NCI-H128 (cell line): ENCODE results near the gene RELB.

Experiments used
- DNase-seq: peaks from one replicate; lab custom pipeline; 2025; ENCODE audit not compliant: unreplicated experiment; lab: John Stamatoyannopoulos, UW

Gene RELB

DNA sequence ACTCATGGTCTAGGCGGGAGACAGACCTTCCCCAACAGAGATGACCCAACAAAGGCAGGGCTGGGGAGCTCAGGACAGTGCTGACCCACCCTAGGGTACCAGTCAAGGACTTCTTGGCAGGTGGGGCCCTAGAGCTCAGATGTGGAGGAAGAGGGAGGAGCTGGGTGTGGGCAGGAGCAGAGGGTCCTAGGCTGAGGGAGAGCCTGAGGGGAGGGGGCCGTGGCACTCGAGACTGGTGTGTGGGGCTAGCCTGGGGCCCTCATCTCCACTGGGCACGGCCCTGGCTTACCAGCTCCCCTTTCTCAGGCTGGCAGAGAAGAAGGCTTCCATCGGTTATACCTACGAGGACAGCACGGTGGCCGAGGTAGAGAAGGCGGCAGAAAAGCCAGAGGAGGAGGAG, 56.2 kb downstream of the RELB start:
- DNase-seq, result no peak

DNA sequence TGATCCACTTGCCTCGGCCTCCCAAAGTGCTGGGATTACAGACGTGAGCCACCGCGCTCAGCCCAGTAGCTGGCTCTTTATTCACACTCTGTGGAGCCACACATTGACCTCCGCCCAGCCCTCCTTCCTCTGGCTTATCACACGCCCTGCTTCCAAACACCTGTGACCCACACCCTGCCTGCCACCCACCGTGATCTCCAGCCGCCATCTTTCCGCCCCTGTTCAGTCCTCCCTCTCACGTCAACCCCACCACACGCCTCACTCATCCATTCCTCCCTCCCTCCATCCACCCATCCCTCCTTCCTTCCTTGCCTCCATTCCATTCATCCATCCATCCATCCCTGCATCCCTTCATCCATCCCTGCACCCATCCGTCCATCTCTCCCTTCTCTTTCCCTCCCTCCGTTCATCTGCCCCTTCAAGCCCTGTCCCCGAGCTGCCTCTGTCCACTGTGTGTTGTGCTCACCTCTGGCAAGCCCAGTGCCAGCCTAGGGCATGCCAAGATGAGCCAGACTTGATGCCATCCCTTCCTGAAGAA, 57.4 kb downstream of the RELB start:
- no peak for DNase-seq

DNA sequence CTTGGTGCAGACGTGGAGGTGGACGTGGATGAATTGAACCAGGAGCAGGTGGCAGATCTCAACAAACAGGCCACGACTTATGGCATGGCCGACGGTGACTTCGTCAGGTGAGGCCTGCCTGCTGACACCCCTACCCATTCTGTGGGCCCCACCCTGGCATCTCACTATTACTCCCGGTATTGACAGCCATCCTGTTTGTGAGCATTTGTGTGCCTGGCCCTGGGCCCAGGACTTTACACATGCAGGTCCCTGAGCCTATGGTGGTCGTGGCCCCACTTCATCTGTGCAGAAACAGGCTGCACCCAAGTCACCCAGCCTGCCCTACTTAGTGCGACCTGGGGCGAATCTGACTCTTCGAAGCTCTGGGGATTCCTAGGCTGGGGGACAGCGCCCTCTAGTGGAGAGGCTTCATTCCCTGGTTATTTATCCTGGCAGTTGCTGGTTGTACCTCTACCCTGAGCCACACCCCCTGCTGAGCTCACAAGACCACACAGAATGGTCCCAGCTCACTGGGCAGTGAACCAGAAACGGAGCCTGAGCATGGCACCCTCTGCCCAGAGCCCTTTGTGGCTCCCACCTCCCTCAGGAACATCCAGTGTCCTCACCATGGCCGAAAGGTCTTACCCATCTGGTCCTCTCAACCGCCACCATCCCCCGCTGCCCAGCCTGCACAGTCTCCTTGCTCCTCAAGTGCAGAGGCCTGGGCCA, 58.1 kb downstream of the RELB start:
- peak; percentile 19 for DNase-seq

DNA sequence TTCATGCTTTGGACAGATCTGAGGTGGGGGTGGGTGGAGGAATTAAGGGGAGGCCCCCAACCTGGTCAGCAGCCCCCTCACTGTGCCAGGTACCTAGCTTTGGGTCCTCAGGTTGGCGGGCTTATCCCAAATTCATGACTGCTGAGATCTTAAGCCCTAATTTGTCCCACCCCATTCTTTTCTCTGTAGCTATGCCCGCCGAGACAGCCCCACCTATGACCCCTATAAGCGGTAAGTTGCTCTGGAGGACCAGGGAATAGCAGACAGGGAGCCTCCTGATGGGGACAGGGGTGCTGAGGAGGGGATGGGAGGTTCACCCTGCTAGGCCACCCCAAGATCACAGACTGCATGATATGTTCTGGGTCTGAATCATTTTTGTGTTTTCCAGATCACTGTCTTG, 60.7 kb downstream of the RELB start:
- no peak for DNase-seq

DNA sequence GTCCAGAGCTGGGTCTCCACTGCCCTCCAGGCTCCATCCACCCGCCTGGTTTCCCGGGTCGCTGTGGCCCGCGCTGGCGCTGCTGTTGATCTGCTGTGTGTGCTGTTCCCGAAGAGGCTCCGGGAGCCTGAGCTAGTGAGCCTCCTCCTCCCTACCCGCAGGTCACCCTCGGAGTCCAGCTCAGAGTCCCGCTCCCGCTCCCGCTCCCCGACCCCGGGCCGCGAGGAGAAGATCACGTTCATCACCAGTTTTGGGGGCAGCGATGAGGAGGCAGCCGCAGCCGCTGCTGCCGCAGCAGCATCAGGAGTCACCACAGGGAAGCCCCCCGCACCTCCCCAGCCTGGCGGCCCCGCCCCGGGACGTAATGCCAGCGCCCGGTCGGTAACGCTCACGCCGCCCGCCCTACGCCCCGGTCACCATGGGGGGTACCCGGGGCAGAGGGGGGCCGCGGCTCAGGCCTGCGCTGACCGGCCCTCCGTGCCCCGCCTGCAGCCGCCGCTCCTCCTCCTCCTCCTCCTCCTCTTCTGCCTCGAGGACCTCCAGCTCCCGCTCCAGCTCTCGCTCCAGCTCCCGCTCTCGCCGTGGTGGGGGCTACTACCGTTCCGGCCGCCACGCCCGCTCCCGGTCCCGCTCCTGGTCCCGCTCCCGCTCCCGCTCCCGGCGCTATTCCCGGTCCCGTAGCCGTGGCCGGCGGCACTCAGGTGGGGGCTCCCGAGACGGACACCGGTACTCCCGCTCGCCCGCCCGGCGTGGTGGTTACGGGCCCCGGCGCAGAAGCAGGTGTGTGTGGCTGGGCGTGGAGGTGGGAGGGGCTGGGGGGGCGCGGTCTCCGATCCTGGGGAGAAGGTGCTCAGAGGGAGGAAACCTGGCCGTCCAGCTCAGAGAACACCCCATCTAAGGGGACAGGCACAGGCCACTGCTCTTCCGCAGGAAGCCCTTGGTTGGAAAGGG, 62.9 kb downstream of the RELB start:
- DNase-seq, result no peak

DNA sequence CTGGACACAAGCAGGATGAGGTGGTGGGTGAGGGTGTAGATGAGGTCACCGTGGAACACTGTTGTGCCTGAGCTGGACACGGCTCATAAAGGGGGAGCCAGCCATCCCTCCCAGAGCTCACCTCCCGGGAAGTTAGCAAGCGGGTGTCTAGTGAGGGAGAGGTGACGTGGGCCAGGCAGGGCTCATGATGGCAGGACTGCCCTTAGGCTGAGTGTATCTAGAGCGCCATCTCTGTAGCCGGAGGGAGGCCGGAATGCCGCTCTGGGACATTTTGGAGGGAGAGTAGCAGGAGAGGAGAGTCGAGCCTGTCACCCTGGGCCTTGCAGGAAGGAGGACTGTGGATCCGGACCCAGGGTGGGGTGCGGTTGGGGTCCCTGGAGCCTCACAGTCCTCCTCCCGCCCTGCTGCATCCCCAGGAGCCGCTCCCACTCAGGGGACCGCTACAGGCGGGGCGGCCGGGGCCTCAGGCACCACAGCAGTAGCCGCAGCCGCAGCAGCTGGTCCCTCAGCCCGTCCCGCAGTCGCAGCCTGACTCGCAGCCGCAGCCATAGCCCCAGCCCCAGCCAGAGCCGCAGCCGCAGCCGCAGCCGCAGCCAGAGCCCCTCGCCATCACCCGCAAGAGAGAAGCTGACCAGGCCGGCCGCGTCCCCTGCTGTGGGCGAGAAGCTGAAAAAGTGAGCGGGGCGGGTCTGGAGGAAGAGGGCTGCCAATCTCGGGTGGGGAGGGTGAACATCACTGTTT, 65.8 kb downstream of the RELB start:
- DNase-seq, result no peak

DNA sequence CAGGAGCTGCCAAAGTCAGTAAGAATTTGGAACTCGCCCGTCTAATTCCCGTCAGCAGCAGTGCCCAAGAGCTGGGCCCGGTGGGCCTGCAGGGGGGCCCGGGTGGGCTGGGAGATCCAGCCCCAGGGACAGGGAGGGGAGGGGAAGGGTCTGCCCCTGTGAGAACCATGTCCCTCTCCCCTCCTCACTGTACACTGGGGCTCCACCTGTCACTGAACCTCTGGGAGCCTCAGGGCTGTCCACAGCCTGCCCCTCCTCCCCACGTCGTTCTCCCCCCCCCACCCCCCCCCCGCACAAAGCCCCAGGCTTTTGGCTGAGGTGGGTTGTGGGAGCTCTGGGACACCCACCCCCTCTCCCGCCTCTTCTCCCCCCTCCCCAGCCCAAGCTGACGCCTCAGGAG, 66.8 kb downstream of the RELB start:
- no peak for DNase-seq

DNA sequence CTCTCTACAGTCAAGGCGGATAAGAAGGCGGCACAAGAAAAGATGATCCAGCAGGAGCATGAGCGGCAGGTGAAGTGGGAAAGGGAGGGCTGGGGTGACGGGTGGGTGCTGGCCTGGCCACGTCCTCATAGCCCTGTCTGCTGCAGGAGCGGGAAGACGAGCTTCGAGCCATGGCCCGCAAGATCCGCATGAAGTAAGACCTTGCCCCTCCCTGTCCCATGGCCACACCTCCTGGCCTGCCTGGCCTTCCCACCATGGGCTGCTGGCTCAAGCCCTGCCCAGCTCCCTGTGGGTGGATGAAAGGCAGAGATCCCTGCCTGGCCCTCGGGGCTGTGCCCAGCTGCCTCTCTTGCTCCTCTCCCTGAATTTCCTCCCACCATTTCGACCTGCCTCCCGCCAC, 67.8 kb downstream of the RELB start:
- DNase-seq, result no peak

DNA sequence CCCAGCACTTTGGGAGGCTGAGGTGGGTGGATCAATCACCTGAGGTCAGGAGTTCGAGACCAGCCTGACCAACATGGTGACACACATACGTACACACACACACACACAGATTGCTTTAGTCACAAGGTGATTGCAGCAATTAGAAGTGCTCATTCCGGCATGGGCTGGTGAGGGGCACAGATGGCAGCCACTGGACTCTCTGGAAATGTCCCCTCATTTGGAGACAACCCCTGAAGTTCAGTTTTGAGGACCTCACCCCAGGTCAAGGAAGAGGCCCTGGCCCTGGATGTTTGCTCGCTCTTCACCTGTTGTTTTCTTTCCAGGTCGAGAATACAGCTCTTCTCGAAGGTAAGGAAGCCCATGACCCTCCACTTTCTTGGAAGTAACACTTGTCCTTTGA, 69.0 kb downstream of the RELB start:
- no peak for DNase-seq

DNA sequence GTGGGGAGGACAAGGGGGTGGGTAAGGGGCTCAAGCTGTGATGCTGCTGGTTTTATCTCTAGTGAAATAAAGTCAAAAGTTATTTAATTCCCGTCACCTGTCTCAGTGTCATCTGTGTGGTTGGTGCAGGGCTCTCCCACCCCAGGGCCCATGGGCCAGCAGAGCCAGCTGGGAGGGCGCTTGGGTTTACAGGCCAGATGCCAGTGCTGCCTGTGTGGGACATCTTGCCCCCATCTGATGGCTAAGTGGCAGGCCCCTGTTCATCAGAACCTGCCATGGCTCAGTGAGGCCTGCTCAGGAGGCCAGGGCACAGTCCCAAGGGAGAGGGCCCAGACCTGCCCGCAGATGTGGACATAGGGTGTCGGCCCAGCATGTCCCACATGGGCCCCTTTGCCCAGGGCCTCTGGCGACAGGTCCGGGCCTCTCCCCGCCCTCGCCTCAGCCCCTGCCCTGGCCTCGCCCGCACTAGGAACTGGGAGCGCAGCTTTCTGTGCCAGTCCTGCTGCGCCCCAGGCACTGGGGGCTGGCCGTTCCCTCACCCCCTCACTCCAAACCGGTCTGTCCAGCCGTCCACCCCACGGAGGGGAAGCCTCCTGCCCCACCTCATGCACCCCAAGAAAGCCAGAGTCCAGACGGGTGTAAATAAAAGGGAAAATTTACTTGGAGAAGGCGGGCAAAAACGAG, 69.7 kb downstream of the RELB start:
- no peak for DNase-seq

DNA sequence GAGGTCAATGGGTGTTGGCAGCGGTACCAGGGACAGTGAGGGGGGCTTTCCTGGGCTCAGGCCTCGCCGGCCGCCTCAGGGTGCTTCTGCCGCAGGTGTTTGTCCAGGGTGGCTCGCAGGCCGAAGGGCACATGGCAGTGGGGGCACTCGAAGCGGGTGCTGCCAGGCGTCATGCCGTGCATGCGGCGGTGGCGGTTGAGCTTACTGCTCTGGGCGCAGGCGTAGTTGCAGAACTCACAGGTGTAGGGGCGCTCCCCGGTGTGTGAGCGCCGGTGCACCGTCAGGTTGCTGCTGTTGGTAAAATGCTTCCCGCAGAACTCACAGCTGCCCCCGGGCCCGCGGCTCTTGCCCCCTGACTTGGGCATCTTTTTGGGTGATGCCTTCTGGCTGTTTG, 70.3 kb downstream of the RELB start:
- no peak for DNase-seq

DNA sequence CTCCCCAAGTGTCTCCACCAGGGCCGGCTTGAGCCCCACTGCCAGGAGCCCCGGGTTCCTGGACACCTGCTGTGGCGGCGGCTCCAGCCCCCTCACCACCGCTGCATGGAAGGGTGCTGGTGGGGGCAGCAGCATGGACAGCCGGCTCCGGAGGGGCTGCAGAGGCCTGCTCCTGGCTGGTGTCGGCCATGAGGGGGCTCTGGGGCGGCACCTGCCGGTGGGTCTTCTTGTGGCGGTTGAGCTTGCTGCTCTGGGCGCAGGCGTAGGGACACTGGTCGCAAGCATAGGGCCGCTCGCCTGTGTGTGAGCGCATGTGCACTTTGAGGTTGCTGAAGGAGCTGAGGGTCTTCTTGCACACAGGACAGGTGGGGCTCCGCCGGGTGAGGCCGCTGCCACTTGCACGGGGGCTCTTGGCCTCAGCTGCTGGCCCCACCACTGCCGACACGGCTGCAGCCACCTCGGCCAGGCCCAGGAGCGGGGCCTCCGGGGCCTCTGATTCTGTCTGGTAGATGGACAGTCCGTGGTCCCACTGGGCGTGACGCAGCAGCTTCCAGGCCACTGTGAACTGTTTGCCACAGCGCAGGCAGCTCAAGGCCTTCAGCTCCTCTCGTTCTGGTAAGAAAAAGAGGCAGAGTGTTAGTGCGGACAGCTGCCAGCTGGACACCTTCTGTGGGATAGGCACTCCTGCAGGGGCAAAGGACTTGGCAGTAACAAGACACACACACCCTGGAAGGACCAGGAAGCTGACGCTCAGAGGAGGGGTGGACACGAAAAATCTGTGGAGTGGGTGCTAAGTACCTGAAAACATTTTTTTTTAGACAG, 70.9 kb downstream of the RELB start:
- no peak for DNase-seq

DNA sequence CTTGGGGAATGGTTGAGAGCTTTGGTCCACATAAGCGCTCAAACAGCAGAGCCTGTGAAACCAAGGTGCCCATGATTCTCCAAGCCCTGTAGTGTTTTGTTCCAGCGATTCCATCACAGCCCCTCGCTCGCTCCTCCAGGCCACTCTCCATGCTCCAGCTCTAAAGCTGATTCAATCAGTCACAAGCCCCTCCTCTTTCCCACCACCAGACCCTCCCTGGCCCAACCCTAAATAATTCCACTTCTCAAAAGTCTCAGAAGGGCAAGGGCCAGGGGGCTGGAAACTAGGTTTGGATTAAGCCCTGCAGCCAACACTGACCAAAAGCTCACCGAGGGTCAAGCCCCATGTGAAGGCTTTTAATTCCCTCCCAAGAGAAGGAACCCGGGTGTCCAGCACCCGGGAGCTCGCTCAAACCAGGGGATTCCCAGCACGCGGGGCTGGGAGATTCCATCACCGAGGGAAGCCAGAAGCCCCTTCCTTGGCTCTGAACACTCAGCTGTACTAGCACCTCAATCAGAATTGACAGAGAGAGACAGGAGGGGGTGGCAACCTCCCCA, 73.6 kb downstream of the RELB start:
- no peak for DNase-seq

DNA sequence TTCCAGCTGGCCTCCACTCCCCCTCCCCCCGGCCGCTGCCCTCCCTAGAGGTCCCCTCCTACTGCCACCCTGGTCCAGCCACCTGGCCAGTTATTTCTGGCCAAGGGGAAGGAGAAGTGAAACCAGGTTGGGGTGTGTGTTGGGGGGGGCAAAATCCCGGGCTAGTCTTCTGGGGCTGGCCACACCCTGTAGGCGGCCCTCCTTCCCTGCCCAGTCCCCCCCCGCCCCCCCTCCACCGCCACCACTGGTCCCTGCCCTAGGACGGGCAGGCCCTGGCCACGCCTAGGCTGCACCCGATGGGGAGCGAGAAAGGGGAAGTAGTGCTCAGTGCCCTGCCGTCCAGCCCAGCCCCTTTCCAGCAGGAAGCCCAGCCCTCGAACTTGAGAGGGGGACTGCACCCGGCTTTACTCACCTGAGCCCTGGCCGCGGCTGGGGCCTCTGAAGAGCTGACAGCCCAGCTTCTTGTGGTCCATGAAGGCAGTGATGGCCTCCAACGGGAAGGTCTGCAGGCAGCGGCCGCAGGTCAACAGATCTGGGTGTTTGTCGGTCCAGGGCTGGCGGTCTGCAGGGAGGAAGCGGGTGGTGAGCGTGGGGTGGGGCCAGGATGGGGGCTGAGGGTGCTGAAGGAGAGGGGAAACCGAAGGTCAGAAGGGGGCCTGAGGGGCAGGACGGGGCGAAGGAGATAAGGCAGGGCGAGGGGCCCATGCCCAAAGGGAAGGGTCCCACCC, 74.2 kb downstream of the RELB start:
- DNase-seq, result no peak

DNA sequence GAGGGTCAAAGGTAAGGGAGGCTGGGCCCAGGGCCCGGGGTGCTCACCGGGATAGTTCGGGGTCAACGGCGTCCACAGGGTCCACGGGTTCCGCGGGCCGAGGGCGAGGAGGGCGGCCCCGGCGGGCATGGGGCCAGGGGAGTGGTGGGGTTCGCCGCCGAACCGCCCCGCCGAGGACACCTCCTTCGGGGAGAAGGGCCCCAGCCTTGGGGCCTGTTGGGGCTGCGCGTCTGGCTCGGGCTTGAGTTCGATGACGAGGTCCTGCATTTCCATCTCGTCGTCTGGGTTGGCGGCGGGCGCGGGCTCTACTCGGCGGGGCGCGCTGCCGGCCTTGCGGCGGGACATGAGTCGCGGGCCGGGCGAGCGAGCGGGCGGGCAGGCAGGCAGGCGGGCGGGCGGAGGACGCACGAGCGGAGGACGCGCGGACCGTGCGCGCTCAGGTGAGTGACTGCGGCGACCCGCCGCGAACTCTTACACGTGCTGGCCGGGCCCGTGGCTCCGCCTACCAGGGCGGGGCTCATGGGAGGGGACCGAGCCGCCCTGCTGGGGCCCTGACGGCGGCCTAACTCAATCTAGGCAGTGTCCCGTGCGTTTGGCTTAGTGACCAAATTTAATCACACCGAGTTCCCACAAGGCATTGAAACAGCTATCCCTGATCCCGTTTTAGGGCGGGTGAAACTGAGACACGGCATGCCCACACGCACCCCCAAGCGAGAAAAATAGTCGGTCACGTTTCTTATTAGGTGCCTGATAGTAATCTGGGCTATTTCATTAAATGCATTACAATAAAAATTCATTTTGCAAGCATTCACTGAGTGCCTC, 75.0 kb downstream of the RELB start, which contains the start of gene ZNF296:
Gene ZNF296, minus strand, starts transcription at position 450 of the 822 bp plus-strand sequence. Its CDS starts 105 bp downstream, at position 345.
- DNase-seq, result peak; percentile 47

DNA sequence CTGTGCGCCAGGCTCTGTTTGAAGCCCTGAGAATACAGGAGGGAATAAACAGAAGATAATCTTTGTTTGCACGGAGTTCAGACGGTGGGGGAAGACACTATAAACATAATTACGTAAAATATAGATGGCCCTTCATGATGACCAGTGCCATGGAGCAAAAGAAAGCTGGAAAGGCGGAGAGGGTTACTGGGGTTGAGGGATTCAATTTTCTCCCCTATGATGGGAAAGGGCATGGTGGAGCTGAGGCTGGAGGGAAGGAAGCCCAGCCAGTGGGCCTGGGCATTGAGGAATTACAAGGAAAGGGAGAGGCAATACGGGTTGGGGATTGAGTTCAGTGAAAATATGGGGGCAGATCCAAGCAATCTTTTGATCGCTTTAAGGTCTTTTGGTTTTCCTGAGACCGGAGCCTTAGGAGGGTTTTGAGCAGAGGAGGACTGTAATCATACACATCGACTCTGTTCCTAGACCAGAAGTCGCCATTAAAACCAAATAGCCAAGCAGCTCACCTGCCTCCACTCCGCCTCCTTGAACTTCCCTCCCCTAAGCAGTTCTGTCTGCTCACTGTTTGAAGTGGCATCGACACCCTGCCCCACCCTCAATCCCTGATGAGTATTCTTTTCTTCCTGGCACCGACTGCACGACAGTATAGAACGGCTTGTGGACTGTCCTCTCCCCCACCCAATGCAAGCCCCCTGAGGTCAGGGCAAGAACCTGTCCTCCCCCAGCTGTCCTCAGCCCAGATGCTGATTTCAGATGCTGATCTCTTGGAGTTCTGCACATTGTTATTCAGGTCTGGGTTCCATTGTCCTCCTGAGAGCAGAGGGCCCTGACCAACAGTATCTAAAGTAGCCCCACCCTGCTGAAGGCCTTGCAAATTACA, 75.8 kb downstream of the RELB start:
- no peak for DNase-seq
